ENCODE data around the gene TENT5C.

- TF ChIP-seq CTCF (conservative IDR thresholded peaks at IDR 0.05 in 1 of 2, IDR thresholded peaks at IDR 0.05 in 1 of 2; ENCODE audit: extremely low read depth in 1 of 2, insufficient read depth in 1 of 2, low read depth in 1 of 2, low read length in 2 of 2) = no peak
- TF ChIP-seq EZH2 (IDR thresholded peaks at IDR 0.05; ENCODE audit: borderline replicate concordance, low read length) = no peak
These were observed 41.4 kb upstream of the TENT5C start for GRCh38 chr1:117564227-117565075.

Data from mammary epithelial cell (primary cell).